Hippocampal formation (tissue), 2 donors: ENCODE data around the gene TNNI3K.
A peak's percentile ranks its signal among the peaks of the same experiment; 100 is the strongest.

Experiments used
- DNase-seq, 2 donors: peaks; one replicate each; lab custom pipeline; 2025; lab: John Stamatoyannopoulos, UW

The TNNI3K gene

DNA sequence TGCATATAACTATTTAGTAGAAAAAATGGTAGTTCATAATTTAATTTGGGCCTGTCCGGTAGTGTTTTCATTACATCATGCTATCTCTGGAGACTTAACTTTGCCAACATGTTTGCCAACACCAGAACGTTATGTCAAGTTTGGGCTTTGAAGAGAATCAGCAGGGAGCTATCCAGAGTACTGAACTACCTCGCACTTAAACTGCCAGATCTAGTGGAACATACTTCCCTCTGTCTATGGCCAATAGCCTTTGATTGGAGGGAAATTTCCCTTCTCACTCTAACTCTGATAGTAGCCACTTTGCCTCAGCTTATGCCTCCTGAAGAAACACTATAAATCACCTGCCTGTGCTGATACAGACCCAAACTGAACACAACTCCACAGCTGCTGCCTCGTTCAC lies 267.2 kb downstream of the TNNI3K start:
- DNase-seq, result no peak

DNA sequence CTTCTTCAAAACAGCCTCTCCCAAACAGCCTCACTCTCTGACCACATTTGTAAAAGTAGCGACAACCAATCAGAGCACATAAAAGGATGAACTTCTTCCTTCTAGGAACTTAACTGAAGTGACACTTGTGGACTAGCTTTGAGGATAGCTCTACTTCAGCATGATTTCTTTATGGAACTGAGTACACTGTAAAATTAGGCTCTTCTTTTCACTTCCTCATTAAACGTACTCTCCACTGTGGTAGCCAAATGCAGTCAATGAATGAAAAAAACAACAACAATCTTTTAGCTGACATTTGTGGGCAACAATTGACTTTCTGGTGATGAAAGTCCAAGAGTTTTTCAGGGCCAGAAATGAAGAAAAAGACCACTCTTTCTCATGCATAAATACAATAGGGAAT lies 267.7 kb downstream of the TNNI3K start:
- no peak for DNase-seq

DNA sequence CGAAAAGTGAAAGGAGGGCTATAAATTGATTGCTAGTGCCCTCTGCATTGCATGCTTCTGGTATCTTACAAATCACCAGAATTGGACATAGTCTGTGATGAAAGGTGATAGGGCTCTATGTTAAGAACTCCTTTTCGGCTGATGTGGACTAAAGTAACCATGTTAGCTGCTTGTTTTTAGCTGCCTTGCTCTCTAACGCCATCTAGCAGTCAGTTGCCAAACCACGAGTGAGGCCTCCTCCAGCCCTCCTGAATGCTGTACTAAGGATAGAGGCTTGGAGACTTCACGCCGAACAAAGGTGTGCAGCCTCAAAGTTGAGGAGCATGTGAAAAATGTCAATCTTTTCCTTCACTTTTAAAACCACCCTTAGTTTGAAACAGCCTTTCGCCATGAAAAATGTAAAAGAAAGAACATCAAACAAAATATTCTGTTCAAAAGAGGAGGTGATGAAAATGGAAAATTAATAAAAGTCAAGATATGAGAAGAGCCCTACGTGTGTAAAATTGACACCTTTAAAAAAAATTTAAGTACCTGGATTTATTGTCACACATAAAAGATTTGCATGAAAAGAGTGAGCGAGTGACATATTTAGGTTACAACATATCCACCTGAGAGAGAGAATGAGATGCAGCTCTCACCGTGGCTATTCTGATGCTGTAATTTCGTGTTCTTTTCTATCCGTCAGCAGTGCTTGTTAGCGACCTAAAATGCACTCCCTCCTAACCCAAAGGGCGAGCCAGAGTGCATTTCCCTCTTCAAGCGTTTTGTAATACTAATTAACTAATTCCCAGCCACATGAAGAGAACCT lies 269.1 kb downstream of the TNNI3K start:
- peak; percentile 40 to 60 for DNase-seq

DNA sequence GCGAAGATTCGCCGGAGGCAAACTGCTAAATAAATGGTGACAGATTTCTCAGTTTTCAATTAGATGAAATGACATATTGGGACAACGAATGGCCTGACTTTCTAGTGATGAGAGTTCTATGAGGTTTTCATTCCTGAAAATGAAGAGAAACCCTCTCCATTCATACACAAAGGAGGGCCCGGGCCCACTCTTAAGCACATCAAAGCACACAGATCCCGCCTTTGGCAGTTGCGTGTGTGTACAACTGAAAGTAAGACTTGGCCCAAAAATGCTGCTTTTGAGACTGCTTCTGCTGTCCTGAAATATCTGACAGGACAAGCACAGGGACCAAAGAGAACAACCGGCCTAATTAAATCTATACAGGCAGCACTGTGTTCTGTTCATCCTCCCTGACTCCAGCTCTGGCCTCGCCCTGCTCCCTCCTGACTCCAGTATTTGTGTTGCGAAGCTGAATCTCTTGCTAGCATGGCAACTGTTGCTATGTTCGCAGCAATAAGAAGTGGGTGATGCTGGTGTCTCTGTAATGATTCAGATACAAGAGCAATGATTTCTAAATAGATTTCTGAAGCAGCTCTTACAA lies 269.8 kb downstream of the TNNI3K start:
- peak in 1 of 2 donors; percentile 47 for DNase-seq

DNA sequence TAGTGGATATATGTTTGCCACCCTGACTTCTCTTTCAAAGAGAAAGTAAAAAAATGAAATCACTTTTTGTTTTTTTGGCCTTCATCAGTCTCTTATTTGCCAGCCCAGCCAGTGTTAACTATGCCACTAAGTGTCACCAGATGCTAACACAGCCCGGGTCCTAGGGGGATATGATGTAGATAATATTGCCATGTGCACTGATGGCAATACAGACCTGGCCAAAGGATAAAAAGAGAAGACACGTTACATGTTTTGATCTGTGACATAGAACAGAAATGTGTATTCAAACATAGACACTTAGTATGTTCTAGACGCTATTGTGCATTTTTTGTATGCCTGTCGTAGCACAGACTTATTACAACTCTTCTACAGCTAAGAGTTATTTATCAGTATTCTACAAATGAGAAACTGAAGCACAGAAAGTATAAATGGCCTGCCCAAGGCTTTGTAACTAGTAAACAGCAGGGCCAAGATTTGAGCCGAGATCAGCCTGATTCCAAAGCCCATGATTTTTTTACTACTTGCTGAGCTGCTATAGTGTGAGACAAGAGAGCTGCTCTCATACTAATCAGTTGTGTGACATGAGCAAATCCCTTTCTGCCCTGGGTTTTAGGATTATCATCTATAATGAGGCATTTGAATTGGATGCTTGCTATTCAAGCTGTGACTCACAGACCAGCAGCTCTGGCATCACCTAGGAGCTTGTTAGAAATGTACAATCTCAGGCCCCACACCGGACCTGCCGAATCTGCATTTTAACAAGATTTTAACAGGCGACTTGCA lies 270.9 kb downstream of the TNNI3K start:
- no peak for DNase-seq

DNA sequence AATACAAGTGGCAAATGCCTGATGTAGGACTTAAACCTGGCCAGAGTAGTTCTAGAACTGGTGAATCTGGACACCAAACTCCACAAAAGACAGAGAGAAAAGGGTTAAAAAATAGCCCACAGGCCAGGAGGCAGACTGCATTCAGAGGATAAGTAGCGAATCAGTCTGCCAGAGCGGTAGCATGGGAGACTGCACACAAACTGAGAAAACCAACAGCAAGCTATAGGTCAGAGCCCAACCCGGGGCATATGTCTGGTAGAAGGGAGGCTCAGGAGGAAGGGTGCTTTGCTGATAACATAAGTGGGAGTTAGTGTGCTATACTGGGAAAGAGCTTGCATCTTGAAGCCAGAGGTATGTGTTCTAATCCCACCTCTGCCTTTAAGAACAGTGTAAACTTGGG lies 273.3 kb downstream of the TNNI3K start:
- DNase-seq, result no peak

DNA sequence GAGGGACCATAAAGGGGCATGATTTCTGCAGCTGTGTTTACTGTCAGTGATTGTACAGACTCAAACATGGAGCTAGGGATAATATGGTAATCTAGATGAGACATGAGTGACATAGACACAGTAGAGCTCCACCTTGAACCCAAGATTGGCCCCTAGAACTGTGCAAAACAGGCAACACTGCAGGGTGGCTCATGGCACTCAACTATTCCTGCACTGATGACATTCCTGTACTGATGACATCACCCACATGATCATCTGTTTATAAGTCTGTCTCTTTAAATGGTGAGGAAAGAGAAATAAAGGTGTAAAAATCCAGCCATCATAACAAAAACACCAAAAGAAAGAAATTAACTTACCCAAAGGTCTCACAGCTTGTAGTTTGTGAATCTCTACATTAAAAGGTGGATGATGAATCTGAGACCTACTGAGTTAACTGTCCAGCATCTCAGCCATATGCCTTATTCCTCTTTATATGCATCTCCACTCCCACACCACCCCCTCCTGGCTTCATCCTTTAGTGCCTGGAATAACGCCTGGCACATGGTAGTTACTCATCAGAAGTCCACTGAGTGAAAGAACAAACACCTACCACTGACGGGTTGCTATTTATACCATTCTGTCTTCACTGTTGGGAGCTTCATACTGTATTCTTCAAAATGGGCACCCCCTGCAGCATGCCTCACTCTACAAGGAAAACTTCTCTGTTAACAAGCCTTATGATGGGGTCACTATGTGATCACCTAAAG lies 277.2 kb downstream of the TNNI3K start, which contains the start of gene LRRC53:
LRRC53 (minus strand) TSS at position 442 of the 746 bp plus-strand sequence. CDS start 29,262 bp downstream, outside the sequence.
- DNase-seq, result no peak

DNA sequence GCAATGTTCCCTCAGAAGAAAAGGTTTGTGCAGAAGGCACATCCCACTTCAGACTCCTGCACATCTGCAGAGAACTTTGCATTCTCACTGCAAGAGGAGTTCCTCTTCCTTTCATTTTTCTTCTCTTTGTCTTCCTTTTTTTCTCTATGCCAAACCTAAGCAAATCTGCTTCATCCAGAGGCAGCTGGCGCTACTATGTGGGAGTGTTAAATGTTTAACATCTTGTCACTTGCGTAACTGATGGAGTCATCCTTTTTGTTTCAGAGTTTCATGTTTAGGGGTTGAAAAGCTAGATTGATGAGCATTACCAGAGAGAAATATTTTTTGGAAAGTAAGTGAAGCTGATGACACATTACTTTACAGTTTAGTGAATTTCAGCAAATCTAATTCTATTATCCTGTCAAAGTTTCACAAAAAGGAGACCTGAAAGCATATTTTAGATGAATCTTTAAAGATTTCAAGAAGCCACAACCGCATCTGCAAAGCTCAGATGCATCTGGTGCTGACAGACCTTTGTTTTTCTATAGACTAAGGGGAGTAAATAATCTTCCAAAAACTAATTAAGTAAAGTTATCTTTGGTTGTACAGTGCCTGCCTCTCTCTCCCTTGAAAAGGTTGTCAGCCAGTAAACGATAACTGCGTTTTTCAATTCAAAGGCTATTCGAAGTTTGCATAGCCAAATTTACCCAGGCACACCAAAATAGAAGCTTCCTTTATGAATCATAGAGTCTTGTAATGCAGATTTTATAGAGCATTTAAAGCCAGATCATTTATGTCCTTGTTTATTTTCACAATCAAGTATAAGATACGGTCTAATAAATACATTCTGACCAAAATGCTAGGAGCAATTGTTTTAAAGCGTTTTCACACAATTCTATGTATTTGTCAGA lies 278.5 kb downstream of the TNNI3K start:
- peak in 1 of 2 donors; percentile 61 for DNase-seq

DNA sequence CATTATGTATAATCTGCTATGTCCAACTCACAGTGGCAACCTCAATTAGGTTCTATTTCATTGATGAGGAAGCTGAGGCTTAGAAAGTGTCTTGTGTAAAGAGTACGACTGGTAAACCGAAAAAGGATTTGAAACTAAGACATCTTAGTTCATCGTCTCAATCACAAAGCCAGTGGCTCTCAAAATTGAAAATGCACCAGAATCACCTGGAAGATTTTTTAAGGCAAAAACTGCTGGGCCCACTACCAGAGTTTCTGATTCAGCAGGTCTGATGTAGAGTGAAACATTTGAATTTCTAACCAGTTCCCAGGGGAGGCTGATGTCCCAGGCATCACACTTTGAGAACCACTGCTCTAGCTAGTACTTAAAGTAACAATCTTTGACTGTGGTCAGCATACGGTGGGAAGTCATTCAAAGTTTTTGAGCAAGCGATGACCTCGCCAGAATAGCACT lies 282.4 kb downstream of the TNNI3K start:
- no peak for DNase-seq

DNA sequence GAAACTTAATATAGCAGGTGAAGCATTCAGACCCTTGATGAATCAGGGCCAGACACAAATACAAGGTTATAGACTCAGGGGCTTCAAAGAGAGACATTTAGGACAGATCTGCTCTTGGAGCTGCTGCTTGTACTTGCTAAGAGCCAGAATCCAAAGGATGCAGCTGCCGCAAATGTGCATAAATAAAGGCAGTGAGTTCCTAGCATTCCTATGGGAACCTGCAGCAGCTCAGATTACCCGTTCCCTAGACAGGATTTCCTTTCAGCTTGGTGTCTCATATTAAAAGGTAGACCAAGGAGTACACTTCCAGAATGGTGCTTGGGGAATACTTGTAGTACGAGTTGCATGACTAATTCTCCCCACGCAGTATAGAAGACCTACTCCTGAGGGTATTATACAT lies 287.0 kb downstream of the TNNI3K start:
- DNase-seq, result no peak

DNA sequence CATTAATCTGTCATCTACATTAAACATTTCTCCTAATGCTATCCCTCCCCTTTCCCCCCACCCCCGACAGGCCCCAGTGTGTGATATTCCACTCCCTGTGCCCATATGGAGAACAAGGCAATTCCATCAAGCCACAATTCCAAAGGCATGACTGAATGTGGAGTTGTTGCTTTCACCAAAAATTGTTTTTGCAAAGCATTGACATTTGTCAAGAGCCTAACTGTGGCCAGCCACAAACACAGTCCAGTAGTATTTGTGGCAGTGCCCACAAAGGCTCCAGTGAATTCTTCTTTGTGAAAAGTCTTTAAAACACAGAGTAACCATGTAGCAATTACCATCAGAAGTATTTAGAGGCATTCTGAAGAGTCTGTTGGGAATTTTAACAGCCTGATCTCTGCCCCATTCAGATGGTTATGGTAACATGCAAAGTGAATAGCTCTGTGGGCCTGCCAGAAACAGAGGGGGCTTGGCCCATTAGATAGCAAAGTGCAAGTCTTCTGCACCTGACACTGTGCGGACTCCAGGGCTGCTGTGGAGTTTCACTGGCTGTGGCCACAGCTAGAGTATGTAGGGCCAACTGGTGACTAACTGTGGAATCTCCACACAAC lies 288.8 kb downstream of the TNNI3K start:
- no peak for DNase-seq

DNA sequence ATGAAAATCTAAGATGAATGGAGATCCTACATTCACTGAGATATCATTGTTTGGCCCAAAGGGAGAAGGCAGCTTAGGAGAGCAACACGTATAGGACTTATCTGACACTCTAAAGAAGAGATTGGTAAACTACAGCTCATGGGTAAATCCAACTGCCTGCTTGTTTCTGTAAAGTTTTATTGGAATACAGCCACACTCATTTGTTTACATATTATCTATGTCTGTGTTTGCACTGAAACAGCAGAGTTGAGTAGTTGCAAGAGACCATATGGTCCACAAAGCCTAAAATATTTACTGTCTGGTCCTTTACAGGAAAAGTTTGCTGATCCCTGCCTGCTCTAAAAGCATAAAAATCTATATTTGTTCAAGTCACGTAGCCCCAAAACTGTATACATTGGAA lies 291.5 kb downstream of the TNNI3K start:
- no peak for DNase-seq

DNA sequence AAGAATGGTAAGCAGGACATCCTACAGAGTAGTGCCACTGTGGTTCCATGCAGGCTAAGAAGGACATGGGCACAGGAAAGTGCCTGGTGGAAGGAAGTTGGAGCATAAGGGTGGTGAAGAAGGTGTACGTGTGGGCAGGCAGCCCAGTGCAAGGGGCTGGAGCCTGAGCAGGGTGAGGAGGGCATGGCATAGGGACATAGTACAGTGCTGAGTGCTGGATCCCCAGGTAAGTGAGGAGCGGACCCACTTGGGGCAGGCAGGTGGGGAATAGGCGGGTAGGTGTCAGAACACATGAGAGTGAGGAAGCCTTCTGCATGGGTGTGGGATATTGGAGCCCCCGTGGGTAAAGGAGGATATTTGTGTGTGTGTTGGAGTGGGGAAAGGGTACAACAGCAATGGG lies 292.9 kb downstream of the TNNI3K start:
- DNase-seq, result no peak

DNA sequence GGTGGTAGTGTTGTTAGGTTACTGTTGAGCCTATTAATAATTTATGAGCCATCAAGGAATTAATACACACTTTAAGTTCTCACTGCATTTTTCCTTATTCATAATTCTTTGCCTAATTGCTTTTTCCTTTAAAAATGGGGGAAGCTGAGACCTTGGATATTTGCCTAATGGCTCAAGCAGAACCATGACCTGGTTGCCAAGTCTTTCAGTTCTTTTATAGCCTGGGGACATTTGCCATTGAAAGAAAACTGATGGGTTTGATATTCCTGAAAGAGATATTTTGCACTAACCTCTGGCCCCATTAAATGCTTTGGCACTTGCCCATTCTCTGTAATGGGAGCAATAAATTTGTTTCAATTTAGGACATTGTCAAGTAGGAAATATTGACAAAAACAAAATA lies 295.7 kb downstream of the TNNI3K start:
- no peak for DNase-seq

DNA sequence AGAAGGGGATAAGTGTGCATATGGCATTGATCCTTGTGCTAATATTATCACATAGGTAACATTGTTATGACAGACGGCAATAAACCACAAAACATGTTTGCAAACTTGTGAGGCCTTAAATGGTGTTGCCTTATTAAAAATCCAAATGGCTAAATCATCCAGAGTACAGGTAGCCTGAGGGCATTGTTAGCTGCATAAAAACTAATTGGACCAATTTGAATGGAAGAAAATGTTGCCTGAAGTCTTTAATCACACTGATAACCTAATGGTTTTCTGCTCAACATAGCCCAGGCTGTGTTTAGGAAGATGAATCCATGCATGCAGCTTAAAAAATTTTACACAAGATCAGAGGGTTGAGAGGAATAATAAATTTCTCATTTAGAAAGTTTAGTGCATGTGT lies 296.6 kb downstream of the TNNI3K start:
- DNase-seq, result no peak

DNA sequence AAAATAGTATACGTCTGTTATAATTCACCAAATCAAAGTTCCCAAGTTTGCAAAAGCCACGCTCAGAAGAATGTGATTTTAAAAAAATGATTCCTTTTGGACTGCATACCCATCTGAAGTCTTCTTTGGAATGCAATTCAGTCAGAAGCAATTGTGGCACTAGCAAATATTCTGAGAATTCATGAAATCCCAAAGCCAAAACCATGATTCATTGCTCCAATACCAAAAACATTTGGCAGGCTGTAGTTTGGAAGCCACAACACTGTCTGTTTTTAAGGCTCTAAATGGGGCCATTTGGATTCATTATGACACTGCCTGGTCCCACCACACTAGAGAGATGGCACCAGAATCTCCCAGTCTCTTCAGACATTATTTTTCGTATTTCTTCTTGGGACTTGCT lies 299.1 kb downstream of the TNNI3K start:
- peak in 1 of 2 donors; percentile 29 for DNase-seq

DNA sequence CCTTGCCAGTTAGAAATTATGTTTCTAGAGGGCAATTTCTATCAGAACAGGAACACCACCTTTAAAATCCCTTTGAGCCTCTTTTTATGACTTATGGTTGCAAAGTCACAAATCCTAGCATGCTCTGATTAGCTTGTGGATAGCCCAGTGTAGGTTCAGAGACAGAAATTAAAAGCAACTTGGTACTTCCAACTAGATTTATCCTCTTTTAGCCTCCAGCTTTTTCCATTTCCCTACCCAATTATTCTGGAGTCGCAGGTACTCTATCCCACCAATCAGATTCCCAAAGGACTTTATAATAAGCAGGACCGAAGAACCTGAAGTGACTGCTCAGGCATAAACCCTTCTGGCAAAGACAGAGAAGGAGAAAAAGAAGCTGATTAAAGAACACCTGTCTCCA lies 310.6 kb downstream of the TNNI3K start:
- no peak for DNase-seq

DNA sequence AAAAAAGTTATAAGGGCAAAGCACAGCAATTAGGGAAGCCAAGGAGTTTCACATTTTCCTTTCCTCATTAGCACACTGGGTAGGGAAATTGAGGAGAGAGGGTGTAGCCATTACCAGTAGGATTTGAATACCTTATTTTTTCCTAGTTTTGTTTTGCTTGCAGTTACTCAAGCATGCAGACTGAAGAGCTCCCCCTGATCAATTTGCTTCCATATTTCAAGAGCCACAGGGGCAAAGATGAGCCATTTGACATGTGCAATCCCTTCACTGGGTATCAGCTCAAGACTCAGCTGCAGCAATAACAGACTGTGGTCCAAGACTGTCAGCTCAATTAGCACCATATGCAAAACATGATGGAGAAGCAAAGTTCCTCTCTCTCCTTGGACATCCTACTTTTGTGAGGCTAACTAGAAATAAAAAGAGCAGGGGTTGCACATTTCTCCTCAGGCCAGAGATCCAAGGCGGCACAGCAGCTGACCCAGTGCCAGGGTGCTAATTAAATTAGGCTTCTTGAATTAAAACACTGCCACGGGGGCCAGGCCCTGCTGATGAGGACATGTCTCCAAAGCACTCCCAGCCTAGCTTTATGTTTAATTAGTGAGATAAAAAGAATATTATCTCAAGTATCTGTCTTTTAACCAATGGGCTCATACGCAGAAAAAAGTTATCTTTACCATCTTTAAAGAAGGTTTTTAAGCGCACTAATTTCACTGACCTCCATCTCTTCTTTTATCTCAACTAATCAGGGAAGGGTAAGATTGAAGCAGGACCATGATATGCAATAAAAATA lies 314.0 kb downstream of the TNNI3K start:
- DNase-seq, result no peak

DNA sequence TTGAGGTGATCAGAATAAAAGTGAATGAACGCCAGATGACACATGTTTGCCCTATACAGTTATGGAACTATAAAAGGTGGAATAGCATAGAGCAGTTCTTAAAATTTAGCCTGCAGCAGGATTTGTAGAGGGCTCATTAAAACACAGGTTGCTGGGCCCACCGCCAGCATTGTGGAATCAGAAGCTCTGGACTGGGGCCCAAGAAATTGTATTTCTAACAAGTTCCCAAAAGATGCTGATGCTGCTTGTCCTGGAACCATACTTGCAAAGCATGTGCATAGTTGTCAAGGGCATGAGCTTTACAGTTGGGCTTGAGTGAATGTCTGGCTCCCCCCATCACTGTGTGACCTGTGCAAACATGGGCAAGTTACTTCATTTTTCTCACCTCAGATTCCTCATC lies 314.7 kb downstream of the TNNI3K start:
- no peak for DNase-seq
